Breast epithelium (tissue), 4 donors: Measurements from ENCODE around the gene NIN. TPM values are rescaled to one million over a fixed set of nuclear protein-coding genes. Genes with fewer than 3 reads are reported as not detected.
A peak's percentile ranks its signal among the peaks of the same experiment; 100 is the strongest.

Experiments
- DNase-seq, 2 donors: peaks; one replicate each; pipeline ENCODE4 v3.0.0-alpha.2; 2019; ENCODE audit warnings: low spot score in 2 of 2
- H3K27ac ChIP-seq, 2 donors: fragments of 200-600 bp; sonication (generic) in 1 of 2; one replicate each; pipeline ENCODE4 v1.5.1; 2016 to 2019; ENCODE audit warnings: mild to moderate bottlenecking in 1 of 2
- H3K27me3 ChIP-seq, 2 donors: fragments of 200-600 bp; sonication (generic) in 1 of 2; one replicate each; pipeline versions ENCODE4 v1.5.1 to v1.6.0; 2017 to 2019; ENCODE audit warnings: control low read depth in 1 of 2, mild to moderate bottlenecking in 1 of 2
- H3K36me3 ChIP-seq: fragments of 200-600 bp; one replicate; pipeline ENCODE4 v1.5.1; 2019
- H3K4me1 ChIP-seq, 2 donors: fragments of 200-600 bp; sonication (generic); one replicate each; pipeline ENCODE4 v1.5.1; 2016 to 2019; ENCODE audit warnings: control low read depth in 1 of 2
- H3K4me3 ChIP-seq, 3 donors: fragments of 200-600 bp; sonication (generic); 1 replicate in 2 of 3; 2 replicates in 1 of 3; pipeline ENCODE4 v1.5.1; 2016 to 2019; ENCODE audit warnings: mild to moderate bottlenecking in 3 of 3, moderate library complexity in 2 of 3
- H3K9me3 ChIP-seq, 2 donors: fragments of 200-600 bp; sonication (generic) in 1 of 2; one replicate each; pipeline ENCODE4 v1.5.1; 2016 to 2019; ENCODE audit warnings: control low read depth in 1 of 2
- CTCF ChIP-seq, 3 donors: fragments of 450-650 bp; IDR thresholded peaks; one replicate each; pipeline ENCODE4 v1.5.1; 2016 to 2017; ENCODE audit warnings: antibody characterized with exemption in 3 of 3, mild to moderate bottlenecking in 3 of 3, moderate library complexity in 3 of 3
- POLR2A ChIP-seq: fragments of 450-650 bp; IDR thresholded peaks from one replicate; pipeline ENCODE4 v1.6.1; 2016; ENCODE audit warnings: antibody characterized with exemption, mild to moderate bottlenecking, moderate library complexity
- POLR2AphosphoS5 ChIP-seq, 3 donors: sonication (generic); formaldehyde crosslinking; IDR thresholded peaks; one replicate each; pipeline ENCODE4 v1.6.1; 2017; ENCODE audit warnings: antibody characterized with exemption in 3 of 3
- intact Hi-C: fragments of 100-400 bp; cut with DNase I; formaldehyde crosslinking; loops from one replicate; pipeline ENCODE4 v1.15.1; 2023; ENCODE audit warnings: low total_unique reads
- total RNA-seq, 3 donors: library from RNA; depleted of rRNA; stranded (reverse); fragments of >200 nt; gene quantifications; one replicate each; pipeline ENCODE4 v1.1.0, GENCODE V29; 2016

The NIN gene
- total RNA-seq, 3 donors from 2014 or later = 38.1 to 42.9 (median 40.4) TPM

GRCh38 chr14:50678163-50678562 lies 152.8 kb downstream of the NIN start:
- no peaks in the 10 kb centered on the region for H3K36me3 ChIP-seq
- TF ChIP-seq POLR2AphosphoS5 (IDR thresholded peaks at IDR 0.05) (no peak), POLR2A (no peak), CTCF (IDR thresholded peaks at IDR 0.05) (no peak)
- H3K27ac ChIP-seq = peak overlapping the region; percentile 78 to 90
- peak overlapping the region in 1 of 3 donors; percentile 1 for H3K4me3 ChIP-seq
- peaks cover 0 to 13% of the 10 kb centered on the region in 2 donors for H3K4me1 ChIP-seq
- H3K27me3 ChIP-seq = no peaks in the 10 kb centered on the region
- intact Hi-C loops = no loop called here
- DNase-seq = no peak
- H3K9me3 ChIP-seq = no peaks in the 10 kb centered on the region

GRCh38 chr14:50677527-50678063 lies 153.4 kb downstream of the NIN start:
- no peaks in the 10 kb centered on the region for H3K36me3 ChIP-seq
- DNase-seq = peak in 1 of 2 donors; percentile 59
- peaks cover 0 to 13% of the 10 kb centered on the region in 2 donors for H3K4me1 ChIP-seq
- no peaks in the 10 kb centered on the region for H3K27me3 ChIP-seq
- peak overlapping the region; percentile 78 to 90 for H3K27ac ChIP-seq
- H3K9me3 ChIP-seq = no peaks in the 10 kb centered on the region
- TF ChIP-seq POLR2A (no peak), POLR2AphosphoS5 (IDR thresholded peaks at IDR 0.05) (peak in 1 of 3 donors; percentile 18)
- intact Hi-C loops = no loop called here
- peak overlapping the region in 2 of 3 donors; percentile 1 to 8 for H3K4me3 ChIP-seq

DNA sequence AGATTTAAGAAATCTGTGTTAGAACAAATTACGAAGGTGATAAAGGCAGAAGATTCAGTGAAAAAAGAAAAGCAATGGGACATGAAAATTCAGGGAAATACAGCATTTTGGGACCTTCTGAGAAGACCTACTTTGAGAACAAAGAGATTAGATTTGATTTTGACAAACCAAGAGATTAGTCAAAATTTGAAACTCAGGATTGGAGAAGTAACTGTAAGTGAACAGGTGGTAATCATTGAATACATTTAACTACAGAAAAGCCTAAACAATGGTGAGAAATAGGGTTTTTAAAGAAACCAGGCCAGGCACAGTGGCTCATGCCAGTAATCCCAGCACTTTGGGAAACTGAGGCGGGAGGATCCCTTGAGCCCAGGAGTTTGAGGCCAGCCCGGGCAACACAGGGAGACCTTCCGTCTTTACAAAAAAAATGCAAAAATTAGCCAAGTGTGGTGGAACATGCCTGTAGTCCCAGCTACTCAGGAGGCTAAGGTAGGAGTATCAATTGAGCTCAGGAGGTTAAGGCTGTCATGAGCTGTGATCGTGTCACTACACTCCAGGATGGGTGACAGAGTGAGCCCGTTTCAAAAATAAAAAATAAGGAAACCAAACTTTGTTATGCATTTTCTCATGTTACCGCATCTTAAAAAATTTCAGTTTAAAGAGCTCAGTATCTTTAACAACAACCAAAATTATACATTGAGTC lies 154.0 kb downstream of the NIN start:
- intact Hi-C loops = no loop called here
- no peak for DNase-seq
- H3K36me3 ChIP-seq = no peaks in the 10 kb centered on the region
- peak overlapping the region in 1 of 3 donors; percentile 1 for H3K4me3 ChIP-seq
- H3K27ac ChIP-seq = peak overlapping the region; percentile 78 to 90
- H3K27me3 ChIP-seq = no peaks in the 10 kb centered on the region
- no peaks in the 10 kb centered on the region for H3K9me3 ChIP-seq
- no peak for TF ChIP-seq CTCF (IDR thresholded peaks at IDR 0.05)
- no peak for TF ChIP-seq POLR2A
- TF ChIP-seq POLR2AphosphoS5 (IDR thresholded peaks at IDR 0.05) = no peak
- peaks cover 0 to 13% of the 10 kb centered on the region in 2 donors for H3K4me1 ChIP-seq

GRCh38 chr14:50675597-50675996 lies 155.4 kb downstream of the NIN start:
- no peaks in the 10 kb centered on the region for H3K36me3 ChIP-seq
- no peak overlapping the region for H3K4me3 ChIP-seq
- TF ChIP-seq POLR2A (no peak), CTCF (IDR thresholded peaks at IDR 0.05) (no peak), POLR2AphosphoS5 (IDR thresholded peaks at IDR 0.05) (no peak)
- no peaks in the 10 kb centered on the region for H3K27me3 ChIP-seq
- H3K27ac ChIP-seq = peak overlapping the region; percentile 4 to 13
- intact Hi-C loops = no loop called here
- no peak for DNase-seq
- peaks cover 0 to 13% of the 10 kb centered on the region in 2 donors for H3K4me1 ChIP-seq
- H3K9me3 ChIP-seq = no peaks in the 10 kb centered on the region

- Histone ChIP-seq H3K9me3 (no peaks in the 10 kb centered on the region), H3K4me3 (no peak overlapping the region), H3K27ac (peak overlapping the region; percentile 99), H3K36me3 (no peaks in the 10 kb centered on the region), H3K4me1 (peaks cover 0 to 10% of the 10 kb centered on the region in 2 donors), H3K27me3 (no peaks in the 10 kb centered on the region)
- TF ChIP-seq POLR2A = no peak
- TF ChIP-seq POLR2AphosphoS5 (IDR thresholded peaks at IDR 0.05) = no peak
- no peak for TF ChIP-seq CTCF (IDR thresholded peaks at IDR 0.05)
- intact Hi-C loops = no loop called here
- DNase-seq = no peak
These were observed 160.1 kb downstream of the NIN start for GRCh38 chr14:50670866-50671256.
